Mesodermal cell (in vitro differentiated cells): ENCODE data around the gene HOXA4.
A peak's percentile ranks its signal among the peaks of the same experiment; 100 is the strongest.

ENCODE experiments used
- H3K27ac ChIP-seq: 2 replicates; pipeline ENCODE4 v1.7.0; 2013; ENCODE audit warnings: mild to moderate bottlenecking, low read depth, low read length, moderate library complexity; ENCODE audit not compliant: severe bottlenecking
- H3K36me3 ChIP-seq: 2 replicates; pipeline ENCODE4 v1.7.1; 2013; ENCODE audit warnings: mild to moderate bottlenecking, low read length, moderate library complexity; ENCODE audit not compliant: control insufficient read depth, insufficient read depth
- H3K4me1 ChIP-seq: one replicate; pipeline ENCODE4 v1.7.1; 2013; ENCODE audit warnings: mild to moderate bottlenecking, low read length; ENCODE audit not compliant: insufficient read depth, control insufficient read depth, poor library complexity, severe bottlenecking
- H3K4me3 ChIP-seq: 2 replicates; pipeline ENCODE4 v1.7.0; 2013; ENCODE audit warnings: low read length, control low read depth, mild to moderate bottlenecking; ENCODE audit not compliant: insufficient read depth, poor library complexity, severe bottlenecking; ENCODE audit errors: extremely low read depth
- H3K9me3 ChIP-seq: 2 replicates; pipeline ENCODE4 v1.7.1; 2013; ENCODE audit warnings: mild to moderate bottlenecking, low read length, moderate library complexity; ENCODE audit not compliant: control insufficient read depth
- WGBS, 2 experiments: methylation state at CpG; one replicate each; pipeline ENCODE4 v1.1.5; 2013; ENCODE audit warnings: missing lambda C conversion rate in 2 of 2; ENCODE audit not compliant: insufficient coverage in 2 of 2; 5-methylcytosine and 5-hydroxymethylcytosine counted together

The HOXA4 gene

DNA sequence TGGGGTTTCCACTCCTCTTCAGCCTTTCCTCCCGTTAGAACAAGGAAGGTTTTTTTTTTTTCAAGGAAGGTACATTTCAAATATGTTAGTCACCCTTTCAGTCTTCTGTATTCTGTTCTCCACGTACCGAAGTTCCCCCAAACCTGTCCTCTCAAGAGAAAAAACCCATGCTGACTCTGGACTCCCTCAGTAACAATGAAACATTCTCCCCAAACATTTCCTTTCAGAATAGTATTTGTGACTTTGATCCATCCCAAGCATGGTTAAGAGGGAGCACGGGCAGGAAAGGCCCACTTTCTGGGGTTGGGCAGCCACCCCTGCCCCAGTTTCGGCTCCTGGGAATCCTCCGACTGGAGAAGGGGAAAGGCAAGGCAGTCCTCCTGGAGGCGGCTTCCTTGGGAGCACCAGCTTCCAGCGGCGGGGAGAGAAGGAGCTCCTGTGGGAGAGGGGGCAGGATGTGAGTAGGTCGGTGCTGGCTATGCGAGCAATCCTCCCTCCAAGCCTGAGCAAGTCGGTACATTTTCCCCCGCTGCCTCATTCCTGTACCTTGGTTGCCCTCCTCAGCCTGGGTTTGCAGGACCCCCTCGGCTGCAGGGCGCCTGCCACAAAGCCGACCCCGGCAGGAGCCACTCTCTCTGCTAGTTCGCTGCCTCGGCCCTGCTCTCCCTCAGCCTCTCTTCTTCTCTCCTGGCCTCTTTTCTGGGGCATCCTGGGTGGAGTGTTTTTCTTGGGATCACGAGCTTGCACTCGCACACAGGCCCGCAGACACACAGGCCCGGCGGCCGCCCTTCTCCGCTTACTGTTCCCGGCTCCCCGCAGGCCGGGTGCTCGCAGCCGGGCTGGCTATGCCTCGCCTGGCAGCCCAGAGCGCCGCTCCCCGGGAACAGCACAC is 32.6 kb downstream of the HOXA4 start:
- 1% methylated on average over 24 to 26 of the region's 35 CpGs for WGBS, 2 experiments
- Histone ChIP-seq H3K4me1 (peaks cover 24% of the 10 kb centered on the region), H3K4me3 (peak overlapping the region; percentile 67), H3K36me3 (no peaks in the 10 kb centered on the region), H3K27ac (peak overlapping the region; percentile 71), H3K9me3 (no peaks in the 10 kb centered on the region)

GRCh38 chr7:27096768-27097514 is 33.6 kb downstream of the HOXA4 start:
- 0 to 1% methylated on average over 17 to 21 of the region's 41 CpGs for WGBS, 2 experiments
- H3K4me3 ChIP-seq: peak overlapping the region; percentile 67
- H3K27ac ChIP-seq: peak overlapping the region; percentile 80
- no peaks in the 10 kb centered on the region for H3K9me3 ChIP-seq
- peaks cover 33% of the 10 kb centered on the region for H3K4me1 ChIP-seq
- no peaks in the 10 kb centered on the region for H3K36me3 ChIP-seq

DNA sequence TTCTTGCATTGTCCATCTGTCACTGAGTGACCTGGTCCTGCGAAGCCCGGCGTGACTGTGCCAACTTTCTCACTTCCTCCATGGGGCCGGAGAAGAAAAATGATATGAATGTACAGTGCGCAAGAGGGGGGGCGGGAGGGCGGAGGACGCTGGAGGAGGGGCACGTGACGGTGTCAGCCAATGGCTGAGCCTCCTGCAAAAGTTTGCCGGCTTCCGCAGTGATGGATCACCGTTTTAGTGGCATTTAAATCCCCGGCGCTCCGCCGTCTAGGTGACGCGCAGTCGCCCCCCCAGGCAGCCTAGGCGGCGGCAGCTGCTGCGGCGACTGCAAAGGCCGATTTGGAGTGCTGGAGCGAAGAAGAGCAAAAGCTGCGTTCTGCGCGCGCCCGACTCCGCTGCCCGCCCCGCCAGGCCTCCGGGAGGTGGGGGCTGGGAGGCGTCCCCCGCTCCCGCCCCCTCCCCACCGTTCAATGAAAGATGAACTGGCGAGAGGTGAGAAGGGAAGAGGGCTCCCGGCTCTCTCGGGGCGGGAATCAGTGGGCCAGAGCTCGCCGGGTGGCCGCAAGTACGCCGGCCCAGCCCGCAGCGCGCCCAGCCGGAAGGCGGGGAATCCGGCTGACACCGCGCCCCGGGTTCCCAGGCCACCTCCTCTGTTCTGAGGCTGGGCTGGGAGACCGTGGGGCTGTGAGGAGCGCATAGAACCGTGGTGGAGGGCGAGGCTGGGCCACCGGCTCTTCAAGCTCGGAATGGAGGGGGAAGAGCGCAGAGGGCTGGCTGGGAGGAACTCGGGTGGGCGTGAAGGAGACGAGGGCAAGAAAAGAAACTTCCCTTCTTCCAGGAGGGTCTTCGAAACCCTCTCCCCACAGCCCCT is 34.4 kb downstream of the HOXA4 start, which contains the start of gene HOXA1:
Gene HOXA1 (minus strand): TSS at position 104 of the 871 bp plus-strand sequence. CDS start 88 bp downstream, at position 16.
- Histone ChIP-seq H3K4me1 (peaks cover 38% of the 10 kb centered on the region), H3K4me3 (peak within 1 kb of the TSS; percentile 67), H3K27ac (peak within 1 kb of the TSS; percentile 80), H3K9me3 (no peaks in the 10 kb centered on the region), H3K36me3 (no peaks in the 10 kb centered on the region)
- WGBS, 2 experiments: 0 to 1% methylated on average over 22 to 34 of the region's 68 CpGs

DNA sequence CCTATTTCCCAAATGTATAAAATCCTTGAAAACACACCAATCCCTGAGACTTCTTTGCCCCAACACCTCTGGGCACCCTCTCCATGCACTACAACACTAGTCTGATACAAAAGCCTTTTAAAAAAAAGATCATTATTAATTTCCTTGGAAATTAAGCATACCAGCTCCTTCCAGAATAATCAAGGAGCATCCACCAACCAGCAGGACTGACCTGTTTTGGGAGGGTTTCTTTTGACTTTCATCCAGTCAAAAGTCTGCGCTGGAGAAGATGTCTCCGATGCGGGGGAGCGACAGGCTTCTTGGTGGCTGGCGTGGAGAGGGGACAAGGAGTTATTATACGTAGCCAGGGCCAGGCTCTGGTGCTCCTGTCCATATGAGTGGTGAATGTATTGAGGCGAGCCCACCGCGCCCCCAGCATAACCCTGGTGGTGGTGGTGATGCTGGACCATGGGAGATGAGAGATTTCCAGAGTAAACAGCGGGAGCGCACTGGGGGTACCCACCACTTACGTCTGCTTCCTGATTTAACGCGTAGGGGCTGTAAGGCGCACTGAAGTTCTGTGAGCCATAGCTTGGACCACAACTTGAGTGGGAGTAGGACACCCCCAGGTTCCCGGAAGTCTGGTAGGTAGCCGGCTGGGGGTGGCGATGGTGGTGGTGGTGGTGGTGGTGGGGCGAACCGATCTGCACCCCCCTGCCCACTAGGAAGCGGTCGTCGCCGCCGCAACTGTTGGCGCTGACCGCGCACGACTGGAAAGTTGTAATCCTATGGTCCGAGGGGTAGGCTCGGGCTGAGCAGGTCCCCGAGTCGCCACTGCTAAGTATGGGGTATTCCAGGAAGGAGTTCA is 35.3 kb downstream of the HOXA4 start:
- WGBS, 2 experiments: 5 to 8% methylated on average over 13 to 21 of the region's 33 CpGs
- peaks cover 41% of the 10 kb centered on the region for H3K4me1 ChIP-seq
- no peaks in the 10 kb centered on the region for H3K9me3 ChIP-seq
- peak overlapping the region; percentile 67 for H3K4me3 ChIP-seq
- no peak overlapping the region for H3K27ac ChIP-seq
- no peaks in the 10 kb centered on the region for H3K36me3 ChIP-seq

GRCh38 chr7:27094304-27095049 is 36.1 kb downstream of the HOXA4 start:
- H3K4me3 ChIP-seq: peak overlapping the region; percentile 67
- peaks cover 41% of the 10 kb centered on the region for H3K4me1 ChIP-seq
- no peaks in the 10 kb centered on the region for H3K36me3 ChIP-seq
- WGBS, 2 experiments: 6 to 9% methylated on average over 22 to 24 of the region's 29 CpGs
- H3K27ac ChIP-seq: no peak overlapping the region
- no peaks in the 10 kb centered on the region for H3K9me3 ChIP-seq

GRCh38 chr7:27093184-27093895 is 37.2 kb downstream of the HOXA4 start:
- Histone ChIP-seq H3K4me1 (peaks cover 41% of the 10 kb centered on the region), H3K4me3 (no peak overlapping the region), H3K9me3 (no peaks in the 10 kb centered on the region), H3K27ac (no peak overlapping the region), H3K36me3 (no peaks in the 10 kb centered on the region)
- WGBS, 2 experiments: 0 to 60% methylated on average over 1 to 2 of the region's 6 CpGs

DNA sequence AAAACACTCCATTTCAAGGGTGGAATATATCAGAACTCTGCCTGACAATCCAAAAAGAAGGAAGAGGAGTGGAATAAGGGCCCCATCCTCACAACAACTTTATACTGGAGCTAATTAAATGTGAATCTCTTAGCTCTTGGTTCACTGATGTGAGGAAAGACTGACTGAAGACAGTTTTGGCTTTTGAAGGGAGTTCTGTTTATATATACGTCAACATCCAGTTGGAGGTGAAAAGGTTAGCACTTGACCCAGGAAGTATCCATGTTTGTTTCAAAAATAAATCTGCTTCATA is 37.8 kb downstream of the HOXA4 start:
- no peak overlapping the region for H3K4me3 ChIP-seq
- WGBS, 2 experiments: 80% methylated on average over 1 of the region's 1 CpG; no CpG with 5 or more reads in 1 of the 2 experiments
- no peaks in the 10 kb centered on the region for H3K36me3 ChIP-seq
- H3K27ac ChIP-seq: no peak overlapping the region
- peaks cover 37% of the 10 kb centered on the region for H3K4me1 ChIP-seq
- H3K9me3 ChIP-seq: no peaks in the 10 kb centered on the region

GRCh38 chr7:27091941-27092818 is 38.4 kb downstream of the HOXA4 start:
- 23 to 26% methylated on average over 4 of the region's 9 CpGs for WGBS, 2 experiments
- no peaks in the 10 kb centered on the region for H3K36me3 ChIP-seq
- H3K27ac ChIP-seq: no peak overlapping the region
- H3K4me1 ChIP-seq: peaks cover 35% of the 10 kb centered on the region
- H3K4me3 ChIP-seq: no peak overlapping the region
- no peaks in the 10 kb centered on the region for H3K9me3 ChIP-seq
